Astrocyte (in vitro differentiated cells and primary cell): ENCODE data around the gene FAF1.

Experiments used
- EZH2 ChIP-seq: IDR thresholded peaks from 2 replicates; pipeline ENCODE4 v1.6.1; 2012; ENCODE audit warnings: mild to moderate bottlenecking, low read length, inconsistent platforms; ENCODE audit not compliant: insufficient read depth
- TF ChIP-seq, protein P1 (sequence below): IDR thresholded peaks from 2 replicates; pipeline ENCODE4 v1.5.1; 2011; ENCODE audit warnings: low read depth, mild to moderate bottlenecking, inconsistent platforms, low read length, moderate library complexity; ENCODE audit not compliant: insufficient read depth

DNA sequence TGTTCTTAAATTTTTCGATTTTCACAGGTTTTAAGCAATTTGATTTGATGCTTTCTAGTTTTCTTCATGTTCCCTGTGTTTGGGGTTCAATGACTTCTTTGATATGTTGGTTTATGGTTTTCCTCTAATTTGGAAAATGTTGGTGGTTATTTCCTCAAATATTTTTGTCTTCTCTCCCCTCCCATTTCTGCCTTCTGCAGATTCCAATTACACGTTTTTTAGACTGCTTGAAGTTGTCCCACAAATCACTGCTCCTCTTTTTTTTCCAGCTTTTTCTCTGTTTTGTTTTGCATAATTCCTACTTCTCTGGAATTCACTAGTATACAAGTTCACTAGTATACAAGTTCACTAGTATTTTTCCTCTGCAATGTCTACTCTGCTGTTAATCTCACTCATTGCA, 61.3 kb downstream of the FAF1 start:
- TF ChIP-seq, protein P1, sequence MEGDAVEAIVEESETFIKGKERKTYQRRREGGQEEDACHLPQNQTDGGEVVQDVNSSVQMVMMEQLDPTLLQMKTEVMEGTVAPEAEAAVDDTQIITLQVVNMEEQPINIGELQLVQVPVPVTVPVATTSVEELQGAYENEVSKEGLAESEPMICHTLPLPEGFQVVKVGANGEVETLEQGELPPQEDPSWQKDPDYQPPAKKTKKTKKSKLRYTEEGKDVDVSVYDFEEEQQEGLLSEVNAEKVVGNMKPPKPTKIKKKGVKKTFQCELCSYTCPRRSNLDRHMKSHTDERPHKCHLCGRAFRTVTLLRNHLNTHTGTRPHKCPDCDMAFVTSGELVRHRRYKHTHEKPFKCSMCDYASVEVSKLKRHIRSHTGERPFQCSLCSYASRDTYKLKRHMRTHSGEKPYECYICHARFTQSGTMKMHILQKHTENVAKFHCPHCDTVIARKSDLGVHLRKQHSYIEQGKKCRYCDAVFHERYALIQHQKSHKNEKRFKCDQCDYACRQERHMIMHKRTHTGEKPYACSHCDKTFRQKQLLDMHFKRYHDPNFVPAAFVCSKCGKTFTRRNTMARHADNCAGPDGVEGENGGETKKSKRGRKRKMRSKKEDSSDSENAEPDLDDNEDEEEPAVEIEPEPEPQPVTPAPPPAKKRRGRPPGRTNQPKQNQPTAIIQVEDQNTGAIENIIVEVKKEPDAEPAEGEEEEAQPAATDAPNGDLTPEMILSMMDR, result no peak
- no peak for TF ChIP-seq EZH2
